Hematopoietic multipotent progenitor cell treated with erythropoietin and hydrocortisone succinate and interleukin-3 and kit ligand, for 17 days (in vitro differentiated cells): ENCODE data around the gene PAQR4.

Experiments
- DNase-seq: peaks from one replicate; pipeline ENCODE4 v3.0.0-alpha.2; 2015; ENCODE audit warnings: low spot score

PAQR4 gene

DNA sequence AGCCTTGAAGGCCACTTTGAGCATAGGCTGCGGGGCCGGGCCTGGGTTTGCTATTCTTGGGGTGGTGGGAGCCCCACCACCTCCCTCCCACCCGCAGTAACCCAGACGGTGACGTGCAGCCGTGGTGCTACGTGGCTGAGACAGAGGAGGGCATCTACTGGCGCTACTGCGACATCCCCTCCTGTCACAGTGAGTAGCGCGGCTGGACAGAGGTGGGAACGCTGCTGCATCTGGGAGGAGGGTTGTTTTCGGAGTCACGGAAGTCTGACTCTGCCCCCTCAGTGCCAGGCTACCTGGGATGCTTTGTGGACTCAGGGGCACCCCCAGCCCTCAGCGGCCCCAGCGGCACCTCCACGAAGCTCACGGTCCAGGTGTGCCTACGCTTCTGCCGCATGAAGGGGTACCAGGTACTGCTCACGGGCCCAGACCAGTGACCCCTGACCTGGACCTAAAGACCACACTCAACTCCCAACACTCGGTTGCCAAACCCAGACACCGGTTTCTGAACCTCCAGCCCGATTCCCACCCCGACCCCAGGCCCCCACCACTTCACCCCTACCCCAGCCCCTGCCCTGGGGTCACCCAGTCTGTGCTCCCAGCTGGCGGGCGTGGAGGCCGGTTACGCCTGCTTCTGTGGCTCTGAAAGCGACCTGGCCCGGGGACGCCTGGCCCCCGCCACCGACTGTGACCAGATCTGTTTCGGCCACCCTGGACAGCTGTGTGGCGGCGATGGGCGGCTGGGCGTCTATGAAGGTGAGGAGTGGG, 2.9 kb upstream of the PAQR4 start:
- DNase-seq = no peak

DNA sequence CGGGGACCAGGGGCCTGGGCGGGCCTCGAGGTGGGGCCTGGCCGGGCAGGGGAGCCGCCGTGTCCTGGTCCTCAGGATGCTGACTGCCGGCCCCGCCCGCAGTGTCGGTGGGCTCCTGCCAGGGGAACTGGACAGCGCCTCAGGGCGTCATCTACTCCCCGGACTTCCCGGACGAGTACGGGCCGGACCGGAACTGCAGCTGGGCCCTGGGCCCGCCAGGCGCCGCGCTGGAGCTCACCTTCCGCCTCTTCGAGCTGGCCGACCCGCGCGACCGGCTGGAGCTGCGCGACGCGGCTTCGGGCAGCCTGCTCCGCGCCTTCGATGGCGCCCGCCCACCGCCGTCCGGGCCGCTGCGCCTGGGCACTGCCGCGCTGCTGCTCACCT, 2.3 kb upstream of the PAQR4 start:
- no peak for DNase-seq

DNA sequence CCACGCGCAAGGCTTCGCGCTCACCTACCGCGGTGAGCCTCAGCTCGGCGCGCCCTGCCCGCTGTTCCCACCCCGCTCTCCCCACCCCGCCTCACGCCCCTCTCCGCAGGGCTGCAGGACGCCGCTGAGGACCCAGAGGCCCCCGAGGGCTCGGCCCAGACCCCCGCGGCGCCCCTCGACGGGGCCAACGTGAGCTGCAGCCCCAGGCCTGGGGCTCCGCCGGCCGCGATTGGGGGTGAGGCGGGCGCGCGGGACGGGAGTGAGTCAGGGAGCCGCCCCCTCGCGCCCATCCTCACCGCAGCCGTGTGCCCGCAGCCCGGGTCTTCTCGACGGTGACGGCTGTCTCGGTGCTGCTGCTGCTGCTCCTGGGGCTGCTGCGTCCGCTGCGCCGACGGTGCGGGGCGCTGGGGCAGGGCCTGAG, 1.9 kb upstream of the PAQR4 start:
- no peak for DNase-seq

DNA sequence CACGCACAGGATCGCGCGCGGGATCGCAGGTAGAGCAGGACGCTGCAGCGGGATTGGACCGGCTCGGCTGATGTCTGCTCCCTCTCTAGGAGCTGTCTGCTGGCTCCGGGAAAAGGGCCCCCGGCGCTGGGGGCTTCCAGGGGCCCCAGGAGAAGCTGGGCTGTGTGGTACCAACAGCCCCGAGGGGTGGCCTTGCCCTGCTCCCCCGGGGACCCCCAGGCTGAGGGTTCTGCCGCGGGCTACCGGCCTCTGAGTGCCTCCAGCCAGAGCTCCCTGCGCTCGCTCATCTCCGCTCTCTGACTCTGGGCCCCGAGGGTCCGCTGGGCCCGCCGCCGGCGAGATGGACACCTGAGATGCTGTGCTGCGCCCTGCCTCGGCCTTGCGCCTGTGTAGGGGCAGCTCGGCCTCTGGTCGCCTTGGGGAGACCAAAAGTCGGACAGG, 1.4 kb upstream of the PAQR4 start:
- no peak for DNase-seq

DNA sequence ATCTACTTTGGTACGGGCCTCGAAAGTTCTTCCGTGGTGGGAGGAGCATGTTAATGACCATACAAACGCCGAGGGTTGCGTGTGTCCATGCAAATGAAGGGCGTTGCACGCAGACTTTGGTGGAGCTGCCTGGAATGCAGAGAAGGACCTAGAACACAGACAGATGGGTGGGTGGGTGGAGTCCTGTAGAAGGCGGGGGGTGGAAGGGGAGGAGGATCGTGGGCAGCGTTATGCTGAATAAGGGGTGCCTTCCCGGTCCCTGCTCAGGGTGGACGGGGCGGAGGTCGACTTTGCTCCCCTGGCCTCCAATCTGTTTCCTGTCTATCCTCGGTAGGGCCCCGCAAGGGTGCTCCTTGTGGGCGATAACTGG, 795 bp upstream of the PAQR4 start:
- peak; percentile 13 for DNase-seq

DNA sequence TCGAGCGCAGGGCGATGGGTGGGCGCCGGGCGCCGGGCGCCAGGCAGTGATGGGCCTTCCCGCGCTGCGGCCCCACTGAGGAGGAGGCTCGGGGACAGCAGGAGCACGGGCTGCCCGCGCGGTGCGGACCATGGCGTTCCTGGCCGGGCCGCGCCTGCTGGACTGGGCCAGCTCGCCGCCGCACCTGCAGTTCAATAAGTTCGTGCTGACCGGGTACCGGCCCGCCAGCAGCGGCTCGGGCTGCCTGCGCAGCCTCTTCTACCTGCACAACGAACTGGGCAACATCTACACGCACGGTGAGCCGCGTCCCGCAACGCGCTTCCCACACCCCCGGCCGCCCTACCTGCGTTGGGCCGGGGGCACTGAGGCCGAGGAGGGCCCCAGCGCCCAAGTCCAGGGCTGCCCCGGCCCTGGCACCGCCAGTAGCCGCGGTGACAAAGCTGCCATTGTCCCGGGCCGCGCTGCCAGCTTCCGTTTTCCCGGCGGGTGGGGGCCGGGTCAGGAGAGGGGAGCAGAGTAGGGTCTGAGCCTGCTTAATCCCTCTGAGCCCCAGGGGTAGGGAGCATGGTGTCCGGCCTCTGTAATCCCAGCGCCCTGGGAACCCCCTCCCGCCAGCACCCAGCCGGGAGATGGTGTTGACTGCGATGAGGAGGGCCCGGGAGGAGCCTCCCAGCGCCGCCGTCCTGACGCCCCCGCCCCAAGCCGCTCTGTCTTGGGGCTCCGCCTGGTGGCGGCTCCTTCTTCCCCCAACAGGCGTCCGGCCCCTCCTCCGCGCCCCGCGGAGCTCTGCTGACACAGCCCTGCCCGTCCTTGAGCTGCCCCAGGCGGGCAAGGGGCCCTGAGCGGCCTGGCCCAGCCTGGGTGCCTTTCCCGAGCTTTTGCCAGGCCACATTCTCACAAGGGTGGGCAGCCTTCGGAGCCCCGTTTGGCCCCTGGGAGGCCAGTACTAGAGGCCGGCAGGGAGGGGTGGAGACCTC, 685 bp downstream of the PAQR4 start:
- DNase-seq = peak; percentile 42

DNA sequence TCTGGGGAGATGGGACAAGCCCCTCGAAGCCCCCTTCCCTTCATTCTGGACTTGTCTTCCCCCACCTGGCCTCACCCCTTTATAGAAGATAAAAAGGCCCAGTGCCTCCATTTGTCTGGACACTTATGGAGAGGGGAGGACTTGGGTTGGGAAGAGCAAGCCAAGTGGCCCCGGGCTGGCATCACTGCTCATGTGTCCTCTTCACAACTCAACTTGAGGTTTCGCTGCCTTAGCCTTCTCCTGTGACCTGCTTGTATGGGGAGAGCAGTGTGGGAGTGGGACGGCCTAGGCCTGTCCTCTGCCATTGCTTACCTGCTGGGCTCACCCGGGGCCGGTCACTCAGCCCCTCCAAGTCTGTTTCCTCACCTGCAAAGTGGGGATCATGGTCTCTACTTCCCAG, 1.4 kb downstream of the PAQR4 start:
- DNase-seq = no peak

DNA sequence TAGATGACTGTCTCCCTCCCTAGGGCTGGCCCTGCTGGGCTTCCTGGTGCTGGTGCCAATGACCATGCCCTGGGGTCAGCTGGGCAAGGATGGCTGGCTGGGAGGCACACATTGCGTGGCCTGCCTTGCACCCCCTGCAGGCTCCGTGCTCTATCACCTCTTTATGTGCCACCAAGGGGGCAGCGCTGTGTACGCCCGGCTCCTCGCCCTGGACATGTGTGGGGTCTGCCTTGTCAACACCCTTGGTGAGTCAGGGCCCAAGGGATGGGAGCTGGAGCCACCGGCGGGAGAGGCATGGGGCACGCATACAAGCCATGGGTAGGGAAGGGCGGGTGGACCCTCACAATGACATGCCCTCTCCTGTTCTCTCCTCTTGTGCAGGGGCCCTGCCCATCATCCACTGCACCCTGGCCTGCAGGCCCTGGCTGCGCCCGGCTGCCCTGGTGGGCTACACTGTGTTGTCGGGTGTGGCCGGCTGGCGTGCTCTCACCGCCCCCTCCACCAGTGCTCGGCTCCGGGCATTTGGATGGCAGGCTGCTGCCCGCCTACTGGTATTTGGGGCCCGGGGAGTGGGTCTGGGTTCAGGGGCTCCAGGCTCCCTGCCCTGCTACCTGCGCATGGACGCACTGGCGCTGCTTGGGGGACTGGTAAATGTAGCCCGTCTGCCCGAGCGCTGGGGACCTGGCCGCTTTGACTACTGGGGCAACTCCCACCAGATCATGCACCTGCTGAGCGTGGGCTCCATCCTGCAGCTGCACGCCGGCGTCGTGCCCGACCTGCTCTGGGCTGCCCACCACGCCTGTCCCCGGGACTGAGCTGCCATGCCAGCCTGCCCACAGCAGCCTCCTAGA, 2.2 kb downstream of the PAQR4 start:
- no peak for DNase-seq

DNA sequence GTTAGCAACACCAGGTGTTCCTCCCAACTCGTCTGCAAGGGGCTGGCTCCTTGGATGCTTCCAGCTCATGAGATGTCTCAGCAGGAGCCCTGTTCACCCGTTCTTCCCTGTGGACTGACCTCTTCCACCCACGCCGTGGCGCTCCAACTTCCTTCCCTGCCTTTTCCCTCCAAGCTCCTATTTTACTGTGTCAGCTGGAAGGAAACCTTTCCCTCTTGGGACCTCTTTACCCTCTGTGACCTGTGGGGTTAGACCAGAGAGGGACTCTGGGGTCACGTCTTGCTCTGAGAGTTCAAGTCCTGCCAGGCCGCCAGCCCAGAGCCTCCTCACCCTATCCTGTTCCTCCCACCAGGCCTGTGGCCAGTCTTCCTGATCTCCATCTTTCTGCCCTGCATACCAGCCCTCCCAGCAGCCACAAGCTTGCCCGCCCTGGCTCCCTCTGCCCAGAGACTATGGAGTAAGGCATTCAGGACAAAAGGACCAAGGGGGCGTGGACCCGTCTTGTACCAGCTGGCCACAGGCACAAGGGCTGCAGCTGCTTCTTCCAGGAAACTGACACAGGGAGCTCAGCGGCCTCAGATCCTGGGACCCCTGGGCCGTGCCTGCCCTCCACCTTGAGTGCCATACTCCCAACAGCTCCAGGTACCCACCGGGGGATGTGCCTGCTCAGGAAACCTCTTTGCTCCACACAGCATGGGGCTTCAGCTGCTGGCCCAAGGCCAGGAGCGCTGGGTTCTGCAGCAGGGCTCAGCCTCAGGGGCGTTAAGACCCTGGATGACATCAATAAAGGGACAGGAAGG, 3.0 kb downstream of the PAQR4 start:
- no peak for DNase-seq

DNA sequence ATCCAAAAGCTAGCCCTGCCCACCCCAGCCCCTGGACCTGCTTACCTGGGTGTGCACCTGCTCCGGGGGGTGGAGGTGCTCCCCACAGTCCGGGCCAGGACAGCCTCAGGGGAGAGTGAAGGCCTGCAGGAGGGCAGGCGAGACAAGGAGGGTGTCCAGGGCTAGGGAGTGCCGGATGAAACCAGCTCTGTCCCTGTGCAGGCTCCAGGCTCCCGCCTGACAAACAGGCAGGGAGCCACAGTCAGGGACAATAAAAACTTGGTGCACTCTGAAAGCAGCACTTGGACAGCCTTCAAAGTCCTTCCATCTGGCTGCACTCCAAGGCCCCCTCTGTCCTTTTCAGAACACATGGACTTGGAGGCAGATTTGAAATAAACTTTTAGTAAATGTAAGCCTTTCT, 3.9 kb downstream of the PAQR4 start:
- DNase-seq = no peak

DNA sequence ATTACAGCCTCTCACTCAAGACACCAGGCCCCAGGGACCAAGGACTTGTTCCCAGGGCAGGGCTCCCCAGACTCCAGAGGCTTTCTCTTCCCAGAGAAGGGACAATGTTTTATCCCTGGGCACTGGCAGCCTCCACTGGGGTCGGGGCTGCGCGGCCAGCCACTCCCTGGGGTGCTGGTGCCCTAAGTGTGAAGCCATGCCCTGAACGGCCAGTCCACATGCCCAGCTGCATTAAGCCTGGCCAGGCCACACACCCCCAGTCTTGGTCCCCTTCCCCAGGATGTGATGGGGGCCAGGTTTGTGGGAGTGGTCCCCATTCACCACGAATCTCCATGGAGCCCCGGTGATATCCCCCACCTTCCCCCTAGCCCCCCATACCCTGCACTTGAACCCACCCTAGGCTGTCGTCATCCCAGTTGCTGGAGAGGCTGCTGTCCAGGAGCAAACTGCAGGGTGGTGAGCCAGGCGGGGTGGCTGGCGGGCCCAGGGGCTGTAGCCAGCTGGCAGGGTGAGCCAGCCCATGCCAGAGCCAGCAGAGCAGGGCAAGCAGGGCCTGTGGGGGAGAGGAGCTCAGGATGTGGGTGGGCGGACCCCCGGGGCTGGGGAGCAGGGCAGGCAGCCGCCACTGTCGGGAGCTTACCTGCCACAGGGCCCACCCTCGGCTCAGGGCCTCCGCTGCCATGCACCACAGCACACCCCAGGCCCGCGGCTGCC, 4.6 kb downstream of the PAQR4 start:
- no peak for DNase-seq

DNA sequence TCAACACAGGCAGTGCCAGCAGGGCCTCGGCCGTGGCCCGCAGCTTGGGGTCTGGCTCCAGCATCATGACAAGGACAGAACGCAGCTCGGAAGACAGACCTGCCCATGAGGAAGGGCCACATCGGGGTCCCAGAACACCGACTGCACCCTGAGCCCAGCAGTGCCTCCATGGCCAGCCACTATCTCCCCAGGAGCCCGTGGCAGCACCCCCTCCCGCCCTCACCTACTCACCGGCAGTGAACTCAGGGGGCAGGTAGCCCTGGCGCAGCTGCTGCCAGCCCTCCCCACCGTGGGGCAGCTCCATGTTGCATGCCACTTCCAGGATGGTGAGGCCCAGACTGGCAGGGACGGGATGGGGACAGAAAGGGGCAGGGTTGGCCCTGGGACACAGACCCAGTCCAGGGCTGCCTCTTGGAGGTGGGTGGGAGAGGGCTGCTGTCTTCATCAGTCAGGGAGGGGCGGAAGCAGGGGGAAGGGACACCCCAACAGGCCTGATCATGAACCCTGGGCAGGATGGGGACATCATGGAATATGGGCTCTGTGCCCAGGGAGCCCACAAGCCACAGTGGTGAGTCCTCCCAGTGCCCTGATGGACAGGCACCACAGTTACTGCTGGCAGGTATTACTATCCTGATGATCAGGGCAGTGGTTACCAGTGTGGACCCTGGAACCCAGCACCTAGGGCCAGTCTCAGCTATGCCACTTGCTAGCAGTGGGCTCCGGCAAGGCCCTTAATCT, 5.3 kb downstream of the PAQR4 start:
- no peak for DNase-seq

DNA sequence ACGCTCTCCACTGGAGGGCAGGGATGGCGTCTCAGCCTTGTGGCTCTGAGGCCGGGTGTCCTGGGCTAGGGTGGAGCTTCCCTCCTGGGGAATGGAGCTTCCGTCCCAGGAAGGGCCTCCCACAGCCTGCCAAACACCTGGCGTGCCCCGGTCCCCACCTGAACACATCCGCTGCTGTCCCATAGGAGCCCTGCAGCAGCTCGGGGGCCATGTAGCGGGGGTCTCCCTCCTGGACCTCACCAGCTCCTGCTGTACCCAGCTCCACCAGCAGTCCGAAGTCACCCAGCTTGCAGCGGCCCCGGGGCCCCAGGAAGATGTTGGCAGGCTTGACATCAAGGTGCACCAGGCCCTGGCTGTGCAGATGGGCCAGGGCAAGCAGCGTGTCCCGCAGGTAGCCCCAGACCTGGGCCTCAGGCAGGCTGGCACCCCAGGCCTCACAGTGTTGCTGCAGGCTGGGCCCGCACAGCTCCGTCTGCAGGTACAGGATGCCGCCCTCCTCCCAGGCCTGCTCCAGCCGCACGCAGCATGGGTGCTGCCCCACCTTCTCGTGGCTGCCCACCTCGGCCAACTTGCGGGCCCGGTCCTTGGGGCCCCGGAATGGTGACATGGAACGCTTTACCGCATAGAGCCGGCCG, 6.1 kb downstream of the PAQR4 start:
- no peak for DNase-seq

DNA sequence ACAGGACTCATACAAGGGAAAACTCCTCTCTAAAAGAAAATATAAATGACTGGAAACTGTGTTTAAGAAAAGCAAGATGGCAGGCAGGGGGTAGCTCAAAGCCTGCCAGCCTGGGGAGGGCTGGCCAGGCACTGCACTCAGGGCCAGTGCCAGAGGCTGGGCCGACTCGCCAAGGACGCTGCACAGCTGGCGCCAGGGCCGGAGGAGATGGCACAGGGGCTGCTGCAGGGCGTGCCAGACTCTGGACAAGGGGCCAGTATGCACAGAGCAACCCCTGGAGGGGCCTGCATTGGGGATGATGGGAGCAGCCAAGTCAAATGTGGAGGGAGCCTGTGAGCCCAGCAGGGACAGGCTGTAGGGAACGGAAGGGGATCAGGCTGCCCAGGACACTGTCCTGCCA, 7.1 kb downstream of the PAQR4 start:
- DNase-seq = no peak

DNA sequence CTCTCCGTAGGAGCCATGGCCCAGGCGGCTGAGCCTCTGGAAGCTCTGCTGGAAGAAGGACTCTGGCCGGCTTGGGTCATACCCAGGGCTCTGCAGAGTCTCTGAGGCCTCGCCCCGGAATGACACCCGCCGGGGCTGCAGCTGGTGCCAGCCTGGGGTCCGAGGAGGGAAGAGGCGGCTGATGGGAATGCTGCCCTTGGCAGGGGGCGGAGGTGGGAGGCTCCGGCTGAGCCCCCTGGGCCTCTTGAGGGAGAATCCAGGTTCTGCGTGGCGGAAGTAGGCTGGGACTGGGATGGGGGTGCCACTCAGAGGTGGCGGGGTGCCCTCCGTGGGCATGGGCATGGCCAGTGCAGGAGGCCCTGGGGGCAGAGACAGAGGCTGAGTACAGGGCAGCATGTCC, 7.5 kb downstream of the PAQR4 start:
- DNase-seq = no peak

DNA sequence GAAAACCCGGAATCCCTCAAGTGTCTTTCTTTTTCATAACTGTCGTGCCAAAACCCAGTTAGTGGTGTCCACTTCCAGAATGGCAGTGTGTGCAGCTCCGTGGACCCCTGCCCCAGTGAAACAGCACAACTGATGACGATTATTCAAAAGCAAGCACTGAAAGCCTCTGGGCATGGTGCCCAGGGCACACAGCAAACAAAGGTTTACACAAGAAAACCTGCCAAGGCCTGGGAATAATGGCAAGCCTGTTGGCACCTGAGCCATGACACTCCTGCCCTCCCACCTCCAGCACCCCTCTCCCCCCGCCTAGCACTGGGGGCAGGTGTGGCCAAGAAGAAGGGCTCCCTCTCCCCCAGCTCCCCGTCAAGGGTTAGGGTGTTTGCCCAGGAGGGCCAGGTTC, 8.3 kb downstream of the PAQR4 start:
- DNase-seq = no peak

DNA sequence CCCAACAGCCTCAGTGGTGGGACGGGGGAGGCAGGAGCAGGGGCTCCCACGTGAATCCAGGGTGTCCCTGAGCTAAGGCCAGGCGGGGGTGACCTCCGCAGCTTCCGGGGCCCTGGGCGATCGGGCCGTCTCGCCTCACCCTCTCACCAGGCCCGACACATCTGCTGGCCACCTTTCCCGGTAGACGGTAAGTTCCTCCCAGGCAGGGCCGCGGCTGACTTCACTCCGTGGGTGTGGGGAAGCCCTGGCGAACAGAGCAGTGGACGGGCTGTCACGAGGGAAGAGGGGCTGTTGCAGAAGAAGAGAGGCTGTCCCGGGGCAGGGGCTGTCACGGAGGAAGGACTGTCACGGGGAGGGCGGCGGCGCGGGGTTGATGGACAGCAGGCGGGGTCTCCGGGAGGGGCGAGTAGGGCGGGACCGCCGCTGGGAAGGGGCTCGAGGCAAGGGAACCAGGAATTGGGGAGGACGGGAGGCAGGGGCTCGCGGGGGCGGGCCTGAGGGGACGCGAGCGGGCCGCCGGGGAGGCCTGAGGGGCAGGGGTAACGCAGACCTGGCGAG, 10.6 kb downstream of the PAQR4 start:
- DNase-seq = no peak

DNA sequence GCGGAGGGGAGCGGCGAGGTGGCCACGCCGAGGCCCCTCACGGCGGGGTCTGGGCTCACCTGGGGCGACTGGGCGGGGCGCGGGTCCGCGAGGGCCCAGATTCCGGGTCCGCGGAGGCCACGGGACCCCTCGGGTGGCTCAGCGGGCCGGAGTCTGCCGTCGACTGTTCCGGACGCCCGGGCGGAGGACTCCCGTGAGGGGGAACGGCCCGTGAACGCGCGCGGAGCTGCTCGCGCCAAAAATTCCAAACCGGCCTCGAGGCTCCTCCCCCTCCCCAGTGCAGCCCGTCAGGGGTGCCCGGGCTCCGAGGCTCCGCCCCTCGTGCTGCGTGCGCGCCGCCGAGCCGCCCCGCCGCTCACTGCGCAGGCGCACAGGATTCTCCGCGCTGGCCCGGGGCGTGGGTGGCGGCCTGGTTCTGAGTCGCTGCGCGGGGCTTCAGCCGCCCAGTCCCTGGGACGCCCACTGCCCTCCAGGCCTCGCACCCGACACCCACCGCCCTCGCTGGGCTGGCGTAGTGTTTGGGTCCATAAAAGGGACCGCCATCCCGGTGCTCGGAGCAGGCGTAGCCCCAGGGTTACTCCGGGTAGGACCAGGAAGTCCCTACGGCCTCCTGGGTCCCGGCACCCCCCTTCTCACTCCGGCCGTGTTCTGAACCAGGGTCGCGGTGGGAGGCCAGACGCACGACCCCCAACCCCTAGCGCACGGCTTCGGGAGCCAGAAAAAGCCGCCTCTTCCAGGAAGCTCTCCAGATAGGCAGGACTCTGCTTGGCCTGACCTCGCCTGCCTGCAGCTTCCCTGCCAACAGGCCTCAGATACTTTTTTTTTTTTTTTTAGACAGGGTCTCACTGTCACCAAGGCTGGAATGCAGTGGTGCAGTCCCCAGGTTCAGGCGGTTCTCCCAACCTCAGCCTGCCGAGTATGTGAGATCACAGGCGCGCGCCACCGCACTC, 11.4 kb downstream of the PAQR4 start, which contains the start of gene PKMYT1:
PKMYT1 (minus strand) TSS at position 220 of the 950 bp plus-strand sequence. CDS start 789 bp downstream, outside the sequence.
- peak; percentile 94 for DNase-seq
